HCT116 (cell line): Measurements from ENCODE around the gene HSPA12B. TPM values are rescaled to one million over a fixed set of nuclear protein-coding genes. Genes with fewer than 3 reads are reported as not detected.

Experiments
- ATAC-seq: fragments of 200-7000 bp; cut with Tn5 transposase; 2 replicates; pipeline ENCODE4 v1.9.1; 2020; ENCODE audit warnings: mild to moderate bottlenecking, moderate library complexity
- BruUV-seq: library from RNA; stranded (reverse); fragments of 400-500 nt; replicated peaks from 2 replicates; lab custom pipeline; 2021; lab: Mats Ljungman, UMichigan
- CTCF ChIA-PET: fragments of 300-600 bp; sonication (Branson Sonifier 250); formaldehyde crosslinking; loops from one replicate; lab custom pipeline; 2021; ENCODE audit warnings: antibody characterized with exemption; lab: Charles Lee
- POLR2A ChIA-PET: fragments of 300-600, 350-600 bp; sonication (Branson Sonifier 250); formaldehyde crosslinking; loops from one replicate; lab custom pipeline; 2021; ENCODE audit warnings: antibody characterized with exemption; lab: Charles Lee
- RAD21 ChIA-PET, 2 experiments: fragments of 300-600 bp; sonication (Branson Sonifier 250); formaldehyde crosslinking; loops; one replicate each; lab custom pipeline; 2023; ENCODE audit warnings: low total read pairs in 2 of 2; ENCODE audit not compliant: uncharacterized antibody in 2 of 2, unreplicated experiment in 2 of 2, low non-redundant PET in 1 of 2; lab: Charles Lee
- DNase-seq: peaks from one replicate; pipeline ENCODE4 v3.0.0-alpha.2; 2010; ENCODE audit warnings: low read depth, low spot score
- H2AFZ ChIP-seq: fragments of 200-600 bp; shearing (Covaris generic), sonication (generic); 2 replicates; pipeline ENCODE4 v1.6.1; 2017; ENCODE audit warnings: low read depth, mixed run types, mixed read lengths, antibody characterized with exemption, low read length; ENCODE audit not compliant: poor library complexity, severe bottlenecking
- H3K27ac ChIP-seq: 2 replicates; pipeline ENCODE4 v1.5.1; 2012; ENCODE audit warnings: low read depth, low read length
- H3K27me3 ChIP-seq: fragments of 200-600 bp; sonication (generic); 2 replicates; pipeline ENCODE4 v1.6.1; 2016; ENCODE audit warnings: mixed run types, low read length, mixed read lengths; ENCODE audit not compliant: insufficient read depth
- H3K36me3 ChIP-seq, 2 experiments: fragments of 200-500 bp in 1 of 2; fragments of 200-600 bp in 1 of 2; sonication (Bioruptor generic) in 1 of 2; sonication (generic) in 1 of 2; 2 replicates each; pipeline versions ENCODE4 v1.5.1 to v1.6.1; 2014 to 2016; ENCODE audit warnings: low read length in 2 of 2, inconsistent platforms in 1 of 2, mixed read lengths in 1 of 2, mixed run types in 1 of 2; ENCODE audit not compliant: insufficient read depth in 2 of 2, control insufficient read depth in 1 of 2
- H3K4me1 ChIP-seq, 2 experiments: fragments of 200-600 bp in 1 of 2; sonication (generic) in 1 of 2; 2 replicates each; pipeline versions ENCODE4 v1.5.1 to v1.6.1; 2012 to 2017; ENCODE audit warnings: low read length in 2 of 2, inconsistent platforms in 1 of 2, mild to moderate bottlenecking in 1 of 2, mixed read lengths in 1 of 2, mixed run types in 1 of 2, moderate library complexity in 1 of 2; ENCODE audit not compliant: insufficient read depth in 2 of 2, control insufficient read depth in 1 of 2
- H3K4me2 ChIP-seq: fragments of 200-600 bp; sonication (generic); 2 replicates; pipeline ENCODE4 v1.6.1; 2017; ENCODE audit warnings: mixed run types, low read length, mixed read lengths
- H3K4me3 ChIP-seq, 2 experiments: fragments of 200-600 bp in 1 of 2; sonication (generic) in 1 of 2; replicated peaks in 1 of 2; 2 replicates each; pipeline ENCODE4 v1.5.1; 2011 to 2016; ENCODE audit warnings: low read length in 2 of 2, control low read depth in 1 of 2, low read depth in 1 of 2, mild to moderate bottlenecking in 1 of 2, mixed read lengths in 1 of 2, mixed run types in 1 of 2
- H3K79me2 ChIP-seq: fragments of 200-600 bp; sonication (generic); 2 replicates; pipeline ENCODE4 v1.6.1; 2017; ENCODE audit warnings: mild to moderate bottlenecking, mixed run types, low read length, moderate library complexity, mixed read lengths; ENCODE audit not compliant: insufficient read depth
- H3K9ac ChIP-seq: fragments of 200-600 bp; sonication (generic); 2 replicates; pipeline ENCODE4 v1.6.1; 2016; ENCODE audit warnings: low read length, mixed read lengths
- H3K9me2 ChIP-seq: fragments of 200-600 bp; sonication (generic), shearing (Covaris generic); 2 replicates; pipeline ENCODE4 v1.6.1; 2017; ENCODE audit warnings: mixed run types, mild to moderate bottlenecking, moderate library complexity; ENCODE audit not compliant: insufficient read depth
- H3K9me3 ChIP-seq, 2 experiments: fragments of 200-500 bp in 1 of 2; fragments of 200-600 bp in 1 of 2; sonication (Bioruptor generic) in 1 of 2; sonication (generic) in 1 of 2; 2 replicates each; pipeline ENCODE4 v1.6.1; 2014 to 2017; ENCODE audit warnings: low read length in 2 of 2, mixed read lengths in 2 of 2, inconsistent platforms in 1 of 2, low read depth in 1 of 2, mild to moderate bottlenecking in 1 of 2, mixed run types in 1 of 2, moderate library complexity in 1 of 2; ENCODE audit not compliant: control insufficient read depth in 1 of 2, insufficient read depth in 1 of 2
- H4K20me1 ChIP-seq: fragments of 200-600 bp; sonication (generic), shearing (Covaris generic); 2 replicates; pipeline ENCODE4 v1.6.1; 2017; ENCODE audit warnings: mixed run types, mild to moderate bottlenecking, moderate library complexity; ENCODE audit not compliant: insufficient read depth
- CEBPB ChIP-seq: IDR thresholded peaks from 2 replicates; pipeline ENCODE4 v1.6.1; 2012; ENCODE audit warnings: low read depth
- ELF1 ChIP-seq: IDR thresholded peaks from 2 replicates; pipeline ENCODE4 v1.6.1; 2012; ENCODE audit warnings: low read depth, borderline replicate concordance
- POLR2A ChIP-seq: IDR thresholded peaks from 2 replicates; pipeline ENCODE4 v1.7.0; 2011; ENCODE audit warnings: borderline replicate concordance; ENCODE audit not compliant: insufficient read depth, insufficient read length; ENCODE audit errors: extremely low read depth
- POLR2AphosphoS5 ChIP-seq: IDR thresholded peaks from 2 replicates; pipeline ENCODE4 v1.6.1; 2011; ENCODE audit warnings: mild to moderate bottlenecking, low read depth, low read length, moderate library complexity
- TCF7L2 ChIP-seq: IDR thresholded peaks from 2 replicates; pipeline ENCODE4 v1.7.0; 2011; ENCODE audit warnings: borderline replicate concordance, inconsistent platforms; ENCODE audit not compliant: insufficient read depth, insufficient read length; ENCODE audit errors: extremely low read depth
- intact Hi-C: fragments of 100-400 bp; cut with micrococcal nuclease; formaldehyde crosslinking; loops from 2 replicates; pipeline ENCODE4 v1.10.0; 2022
- total RNA-seq: library from RNA; stranded (reverse); gene quantifications from one replicate; pipeline ENCODE4 v1.2.1, GENCODE V29; 2021; ENCODE audit not compliant: unreplicated experiment
- TF ChIP-seq, protein P1 (sequence below): IDR thresholded peaks from 2 replicates; pipeline ENCODE4 v1.6.1; 2011; ENCODE audit warnings: mild to moderate bottlenecking, low read length, moderate library complexity; ENCODE audit not compliant: insufficient replicate concordance; ENCODE audit errors: extremely low read depth

The HSPA12B gene
- total RNA-seq, 1 experiment from 2014 or later = not detected

DNA sequence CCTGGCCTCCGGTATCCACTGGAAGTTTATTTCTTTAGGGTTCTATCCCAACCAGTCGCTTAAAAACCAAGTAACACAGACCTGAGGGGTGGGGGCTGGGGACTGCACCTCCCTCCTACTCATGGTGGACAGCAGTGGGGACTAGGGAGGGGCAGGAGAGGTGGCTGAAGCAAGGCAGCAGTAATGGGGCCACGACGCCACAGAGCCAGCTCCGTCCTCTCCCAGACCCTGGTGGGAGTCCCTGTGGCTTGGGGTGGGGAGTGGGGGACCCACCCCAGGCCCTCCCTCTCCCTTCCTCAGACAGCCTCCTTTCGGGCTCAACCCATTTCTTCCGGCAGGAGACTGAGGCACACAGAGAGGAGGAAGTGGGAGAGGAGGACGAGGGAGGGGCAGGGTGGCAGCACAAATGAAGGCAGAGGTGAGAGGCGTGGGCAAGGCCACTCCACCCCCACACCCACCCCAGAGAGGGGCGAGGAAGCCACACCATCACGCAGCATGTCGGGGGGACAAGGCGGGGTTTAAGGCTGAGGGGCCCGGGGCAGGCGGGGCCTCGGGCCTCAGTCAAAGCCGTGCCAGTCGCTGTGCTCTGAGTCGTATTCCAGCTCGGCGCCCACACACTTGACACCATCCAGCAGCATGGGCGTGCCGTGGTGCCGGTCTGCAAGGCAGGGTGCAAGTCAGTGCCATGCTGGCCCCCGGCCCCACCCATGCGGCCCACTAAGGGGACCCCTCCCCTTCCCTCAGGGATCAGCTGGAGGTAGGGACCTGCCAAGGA, 21.2 kb downstream of the HSPA12B start:
- H3K4me2 ChIP-seq = no peak overlapping the region
- RAD21 ChIA-PET = interaction anchor here in 1 of 2 experiments (0.9 to 1.7 kb wide), 2 partner anchors 65 to 101 kb away, joined by 3 read pairs; no protein-coding TSS in a partner anchor
- H3K9ac ChIP-seq = no peak overlapping the region
- H4K20me1 ChIP-seq = no peaks in the 10 kb centered on the region
- H3K36me3 ChIP-seq = peaks cover 6 to 33% of the 10 kb centered on the region in 2 experiments; a peak in 3 of 4 replicates
- ATAC-seq = no peak
- BruUV-seq = TSS peak; percentile 71
- H3K9me3 ChIP-seq = no peaks in the 10 kb centered on the region
- no peak overlapping the region for H3K27ac ChIP-seq
- CTCF ChIA-PET = interaction anchor here (1.0 to 1.8 kb wide), 7 partner anchors 9 to 101 kb away, joined by 3 to 8 read pairs (median 4); partner anchors contain the start of genes CENPB and SPEF1
- POLR2A ChIA-PET = no interaction called here
- intact Hi-C loops = no loop called here
- peaks cover 2% of the 10 kb centered on the region; the same call in 1 of the 2 replicates for H3K79me2 ChIP-seq
- no peaks in the 10 kb centered on the region for H3K27me3 ChIP-seq
- no peak overlapping the region for H3K4me3 ChIP-seq
- TF ChIP-seq POLR2A (no peak), CEBPB (no peak), ELF1 (no peak), POLR2AphosphoS5 (no peak), TCF7L2 (no peak)
- TF ChIP-seq, protein P1, sequence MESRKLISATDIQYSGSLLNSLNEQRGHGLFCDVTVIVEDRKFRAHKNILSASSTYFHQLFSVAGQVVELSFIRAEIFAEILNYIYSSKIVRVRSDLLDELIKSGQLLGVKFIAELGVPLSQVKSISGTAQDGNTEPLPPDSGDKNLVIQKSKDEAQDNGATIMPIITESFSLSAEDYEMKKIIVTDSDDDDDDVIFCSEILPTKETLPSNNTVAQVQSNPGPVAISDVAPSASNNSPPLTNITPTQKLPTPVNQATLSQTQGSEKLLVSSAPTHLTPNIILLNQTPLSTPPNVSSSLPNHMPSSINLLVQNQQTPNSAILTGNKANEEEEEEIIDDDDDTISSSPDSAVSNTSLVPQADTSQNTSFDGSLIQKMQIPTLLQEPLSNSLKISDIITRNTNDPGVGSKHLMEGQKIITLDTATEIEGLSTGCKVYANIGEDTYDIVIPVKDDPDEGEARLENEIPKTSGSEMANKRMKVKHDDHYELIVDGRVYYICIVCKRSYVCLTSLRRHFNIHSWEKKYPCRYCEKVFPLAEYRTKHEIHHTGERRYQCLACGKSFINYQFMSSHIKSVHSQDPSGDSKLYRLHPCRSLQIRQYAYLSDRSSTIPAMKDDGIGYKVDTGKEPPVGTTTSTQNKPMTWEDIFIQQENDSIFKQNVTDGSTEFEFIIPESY = no peak
- TF ChIP-seq, all 23 proteins: peak for 0
- H3K9me2 ChIP-seq = no peaks in the 10 kb centered on the region
- H2AFZ ChIP-seq = no peak overlapping the region
- H3K4me1 ChIP-seq = peaks cover 0 to 8% of the 10 kb centered on the region in 2 experiments; a peak in 1 of 4 replicates
- no peak for DNase-seq
